HTR-8/SVneo (cell line): ENCODE results near the gene OR51G2.

Source experiments
- DNase-seq: peaks from one replicate; pipeline ENCODE4 v3.0.0; 2011; ENCODE audit warnings: low spot score, mixed read lengths; ENCODE audit not compliant: insufficient read length
- FAIRE-seq: peaks from 2 replicates; lab custom pipeline; 2011; peaks lifted over from hg19 to GRCh38; lab: Jason Lieb, UNC

Gene OR51G2

DNA sequence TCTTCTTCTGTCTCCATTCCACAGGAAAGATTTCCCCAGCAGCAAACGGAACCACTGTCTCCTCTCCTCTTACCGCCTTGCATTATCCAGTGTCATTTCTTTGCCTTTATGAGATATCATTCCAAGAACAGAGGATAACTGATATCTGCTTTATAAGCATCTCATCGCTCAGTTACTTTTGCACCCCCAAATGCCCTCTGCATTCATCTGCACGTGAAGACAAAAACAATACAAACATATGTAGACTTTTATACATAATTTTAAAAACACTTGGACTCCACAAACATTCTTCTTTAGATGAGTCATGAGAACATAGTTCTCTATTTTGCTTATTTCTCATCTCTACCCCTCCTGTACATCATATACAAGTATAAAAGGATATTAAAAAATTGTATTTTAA lies 38.0 kb downstream of the OR51G2 start:
- no peak for FAIRE-seq

DNA sequence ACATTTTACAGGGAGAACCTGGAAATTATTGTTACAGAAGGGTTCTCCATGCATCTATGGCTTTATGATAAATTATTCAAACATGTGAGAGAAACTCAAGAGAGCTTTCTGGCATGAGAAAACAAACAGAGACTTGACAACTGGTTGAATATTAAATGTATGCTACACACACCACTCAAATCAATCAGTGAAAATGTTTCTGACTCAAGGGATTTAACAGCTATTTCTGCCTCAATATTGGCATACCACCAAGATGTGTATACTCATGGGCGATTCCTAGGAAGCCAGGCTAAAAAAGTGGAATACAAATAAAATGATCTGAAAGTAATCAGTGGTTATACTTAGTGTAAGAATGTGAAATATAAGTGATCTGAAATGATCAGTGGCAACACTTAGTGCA lies 53.3 kb downstream of the OR51G2 start:
- no peak for DNase-seq
- FAIRE-seq, result no peak

More for the DNA sequence above, 38.0 kb downstream of the OR51G2 start:
- no peak for DNase-seq

GRCh38 chr11:4863876-4864275 lies 55.3 kb downstream of the OR51G2 start:
- FAIRE-seq, result no peak
- no peak for DNase-seq
